Measurements from ENCODE around the gene UBE2G2. TPM values are rescaled to one million over a fixed set of nuclear protein-coding genes. Genes with fewer than 3 reads are reported as not detected.

UBE2G2 gene
- total and polyA plus RNA-seq, 2 experiments from 2014 or later: 39.1 to 64.4 TPM

- Histone ChIP-seq H2AFZ (no peak overlapping the region), H3K9me3 (ENCODE audit: low read depth) (no peaks in the 10 kb centered on the region), H3K27ac (no peak overlapping the region), H3K9ac (no peak overlapping the region), H3K9me2 (ENCODE audit: insufficient read depth) (no peaks in the 10 kb centered on the region), H3K4me2 (ENCODE audit: unreplicated experiment) (no peak overlapping the region), H3K36me3 (ENCODE audit: low read depth) (no peaks in the 10 kb centered on the region), H4K20me1 (ENCODE audit: insufficient read depth) (no peaks in the 10 kb centered on the region), H3K79me2 (ENCODE audit: insufficient read depth) (no peaks in the 10 kb centered on the region), H3F3A (ENCODE audit: insufficient read depth) (no peaks in the 10 kb centered on the region), H3K27me3 (replicated peaks; ENCODE audit: insufficient read depth) (peaks cover 63% of the 10 kb centered on the region), H3K4me3 (no peak overlapping the region), H3K4me1 (ENCODE audit: insufficient read depth) (no peaks in the 10 kb centered on the region)
- 47 to 48% methylated on average over 9 of the region's 9 CpGs for WGBS, 2 experiments (ENCODE audit: low coverage in 1 of 2, low lambda C conversion rate in 2 of 2, missing lambda C conversion rate in 2 of 2)
- TF ChIP-seq EZH2 (IDR thresholded peaks at IDR 0.05; ENCODE audit: insufficient read depth, poor library complexity, severe bottlenecking): no peak
- no peak for TF ChIP-seq EZH2phosphoT487 (IDR thresholded peaks at IDR 0.05; ENCODE audit: insufficient read depth, low read depth)
- in situ Hi-C loops (cut with MboI): no loop called here
- DNase-seq: no peak
Measured at GRCh38 chr21:44727757-44728156, 73.9 kb downstream of the UBE2G2 start.

- Histone ChIP-seq H3K9me2 (ENCODE audit: insufficient read depth) (no peaks in the 10 kb centered on the region), H3K9me3 (ENCODE audit: low read depth) (no peaks in the 10 kb centered on the region), H2AFZ (no peak overlapping the region), H3K79me2 (ENCODE audit: insufficient read depth) (no peaks in the 10 kb centered on the region), H3K4me3 (no peak overlapping the region), H3K27ac (no peak overlapping the region), H3K27me3 (replicated peaks; ENCODE audit: insufficient read depth) (peaks cover 66% of the 10 kb centered on the region), H3K36me3 (ENCODE audit: low read depth) (no peaks in the 10 kb centered on the region), H3F3A (ENCODE audit: insufficient read depth) (no peaks in the 10 kb centered on the region), H4K20me1 (ENCODE audit: insufficient read depth) (no peaks in the 10 kb centered on the region), H3K4me2 (ENCODE audit: unreplicated experiment) (no peak overlapping the region), H3K4me1 (ENCODE audit: insufficient read depth) (no peaks in the 10 kb centered on the region), H3K9ac (no peak overlapping the region)
- WGBS, 2 experiments (ENCODE audit: low coverage in 1 of 2, low lambda C conversion rate in 2 of 2, missing lambda C conversion rate in 2 of 2): 68% methylated on average over 8 of the region's 8 CpGs
- DNase-seq: no peak
- TF ChIP-seq EZH2phosphoT487 (IDR thresholded peaks at IDR 0.05; ENCODE audit: insufficient read depth, low read depth): no peak
- no peak for TF ChIP-seq EZH2 (IDR thresholded peaks at IDR 0.05; ENCODE audit: insufficient read depth, poor library complexity, severe bottlenecking)
- in situ Hi-C loops (cut with MboI): no loop called here
Measured at GRCh38 chr21:44727321-44727720, 74.3 kb downstream of the UBE2G2 start.

- H3K9me3 ChIP-seq (ENCODE audit: low read depth): no peaks in the 10 kb centered on the region
- in situ Hi-C loops (cut with MboI): no loop called here
- no peak overlapping the region for H3K4me3 ChIP-seq
- no peaks in the 10 kb centered on the region for H3K4me1 ChIP-seq (ENCODE audit: insufficient read depth)
- no peaks in the 10 kb centered on the region for H3K36me3 ChIP-seq (ENCODE audit: low read depth)
- no peak overlapping the region for H3K9ac ChIP-seq
- DNase-seq: no peak
- H4K20me1 ChIP-seq (ENCODE audit: insufficient read depth): no peaks in the 10 kb centered on the region
- no peaks in the 10 kb centered on the region for H3K79me2 ChIP-seq (ENCODE audit: insufficient read depth)
- H3K4me2 ChIP-seq (ENCODE audit: unreplicated experiment): no peak overlapping the region
- H3K27ac ChIP-seq: no peak overlapping the region
- TF ChIP-seq EZH2 (IDR thresholded peaks at IDR 0.05; ENCODE audit: insufficient read depth, poor library complexity, severe bottlenecking) (no peak), EZH2phosphoT487 (IDR thresholded peaks at IDR 0.05; ENCODE audit: insufficient read depth, low read depth) (no peak)
- peaks cover 63% of the 10 kb centered on the region for H3K27me3 ChIP-seq (replicated peaks; ENCODE audit: insufficient read depth)
- 25 to 32% methylated on average over 3 to 5 of the region's 6 CpGs for WGBS, 2 experiments (ENCODE audit: low coverage in 1 of 2, low lambda C conversion rate in 2 of 2, missing lambda C conversion rate in 2 of 2)
- no peaks in the 10 kb centered on the region for H3F3A ChIP-seq (ENCODE audit: insufficient read depth)
- H3K9me2 ChIP-seq (ENCODE audit: insufficient read depth): no peaks in the 10 kb centered on the region
- no peak overlapping the region for H2AFZ ChIP-seq
Measured at GRCh38 chr21:44726826-44727225, 74.8 kb downstream of the UBE2G2 start.

- WGBS, 2 experiments (ENCODE audit: low coverage in 1 of 2, low lambda C conversion rate in 2 of 2, missing lambda C conversion rate in 2 of 2): 67% methylated on average over 14 of the region's 14 CpGs
Measured at GRCh38 chr21:44724926-44725325, 76.7 kb downstream of the UBE2G2 start.

GRCh38 chr21:44724196-44724595, 77.4 kb downstream of the UBE2G2 start:
- Histone ChIP-seq H3K9ac (no peak overlapping the region), H3K27me3 (replicated peaks; ENCODE audit: insufficient read depth) (peaks cover 71% of the 10 kb centered on the region), H2AFZ (no peak overlapping the region), H3F3A (ENCODE audit: insufficient read depth) (no peaks in the 10 kb centered on the region), H3K4me1 (ENCODE audit: insufficient read depth) (no peaks in the 10 kb centered on the region), H4K20me1 (ENCODE audit: insufficient read depth) (no peaks in the 10 kb centered on the region), H3K36me3 (ENCODE audit: low read depth) (no peaks in the 10 kb centered on the region), H3K9me2 (ENCODE audit: insufficient read depth) (no peaks in the 10 kb centered on the region), H3K9me3 (ENCODE audit: low read depth) (no peaks in the 10 kb centered on the region), H3K79me2 (ENCODE audit: insufficient read depth) (no peaks in the 10 kb centered on the region), H3K27ac (no peak overlapping the region), H3K4me3 (no peak overlapping the region), H3K4me2 (ENCODE audit: unreplicated experiment) (no peak overlapping the region)
- no peak for TF ChIP-seq EZH2phosphoT487 (IDR thresholded peaks at IDR 0.05; ENCODE audit: insufficient read depth, low read depth)
- TF ChIP-seq EZH2 (IDR thresholded peaks at IDR 0.05; ENCODE audit: insufficient read depth, poor library complexity, severe bottlenecking): no peak
- DNase-seq: no peak
- 57 to 60% methylated on average over 7 of the region's 7 CpGs for WGBS, 2 experiments (ENCODE audit: low coverage in 1 of 2, low lambda C conversion rate in 2 of 2, missing lambda C conversion rate in 2 of 2)
- in situ Hi-C loops (cut with MboI): no loop called here

More at GRCh38 chr21:44724926-44725325, 76.7 kb downstream of the UBE2G2 start:
- Histone ChIP-seq H3K9me3 (ENCODE audit: low read depth) (no peaks in the 10 kb centered on the region), H3K27me3 (replicated peaks; ENCODE audit: insufficient read depth) (peaks cover 64% of the 10 kb centered on the region), H3K36me3 (ENCODE audit: low read depth) (no peaks in the 10 kb centered on the region), H3K79me2 (ENCODE audit: insufficient read depth) (no peaks in the 10 kb centered on the region), H3F3A (ENCODE audit: insufficient read depth) (no peaks in the 10 kb centered on the region), H3K9me2 (ENCODE audit: insufficient read depth) (no peaks in the 10 kb centered on the region), H3K9ac (no peak overlapping the region), H3K4me2 (ENCODE audit: unreplicated experiment) (no peak overlapping the region), H2AFZ (no peak overlapping the region), H3K27ac (no peak overlapping the region), H4K20me1 (ENCODE audit: insufficient read depth) (no peaks in the 10 kb centered on the region), H3K4me3 (no peak overlapping the region), H3K4me1 (ENCODE audit: insufficient read depth) (no peaks in the 10 kb centered on the region)
- no peak for DNase-seq
- TF ChIP-seq EZH2phosphoT487 (IDR thresholded peaks at IDR 0.05; ENCODE audit: insufficient read depth, low read depth): no peak
- no peak for TF ChIP-seq EZH2 (IDR thresholded peaks at IDR 0.05; ENCODE audit: insufficient read depth, poor library complexity, severe bottlenecking)
- in situ Hi-C loops (cut with MboI): no loop called here
